ENCODE results near the gene TLE2. TPM values are rescaled to one million over a fixed set of nuclear protein-coding genes. Genes with fewer than 3 reads are reported as not detected.

Gene TLE2
- total and polyA plus RNA-seq, 2 donors from 2014 or later: 28.2 to 76.6 TPM

GRCh38 chr19:3055741-3056416 is 26.8 kb upstream of the TLE2 start:
- Histone ChIP-seq H3K4me1 (ENCODE audit: control insufficient read depth in 2 of 3, insufficient read depth in 2 of 3, low read depth in 1 of 3, low read length in 3 of 3) (peaks cover 0 to 37% (median 22%) of the 10 kb centered on the region in 3 donors), H3K9ac (ENCODE audit: low read length in 3 of 3) (no peak overlapping the region), H3K4me3 (ENCODE audit: low read length in 3 of 3) (no peak overlapping the region), H3K9me3 (ENCODE audit: control insufficient read depth in 2 of 3, insufficient read depth in 1 of 3, low read length in 3 of 3) (no peaks in the 10 kb centered on the region), H3K27me3 (ENCODE audit: control insufficient read depth, insufficient read depth, low read length) (no peaks in the 10 kb centered on the region), H3K27ac (ENCODE audit: low read depth in 2 of 2, low read length in 2 of 2) (peak overlapping the region; percentile 32 to 81), H3K36me3 (ENCODE audit: control insufficient read depth in 2 of 3, insufficient read depth in 3 of 3, low read length in 3 of 3) (peaks cover 5 to 33% (median 16%) of the 10 kb centered on the region in 3 donors)
- TF ChIP-seq, protein P1, sequence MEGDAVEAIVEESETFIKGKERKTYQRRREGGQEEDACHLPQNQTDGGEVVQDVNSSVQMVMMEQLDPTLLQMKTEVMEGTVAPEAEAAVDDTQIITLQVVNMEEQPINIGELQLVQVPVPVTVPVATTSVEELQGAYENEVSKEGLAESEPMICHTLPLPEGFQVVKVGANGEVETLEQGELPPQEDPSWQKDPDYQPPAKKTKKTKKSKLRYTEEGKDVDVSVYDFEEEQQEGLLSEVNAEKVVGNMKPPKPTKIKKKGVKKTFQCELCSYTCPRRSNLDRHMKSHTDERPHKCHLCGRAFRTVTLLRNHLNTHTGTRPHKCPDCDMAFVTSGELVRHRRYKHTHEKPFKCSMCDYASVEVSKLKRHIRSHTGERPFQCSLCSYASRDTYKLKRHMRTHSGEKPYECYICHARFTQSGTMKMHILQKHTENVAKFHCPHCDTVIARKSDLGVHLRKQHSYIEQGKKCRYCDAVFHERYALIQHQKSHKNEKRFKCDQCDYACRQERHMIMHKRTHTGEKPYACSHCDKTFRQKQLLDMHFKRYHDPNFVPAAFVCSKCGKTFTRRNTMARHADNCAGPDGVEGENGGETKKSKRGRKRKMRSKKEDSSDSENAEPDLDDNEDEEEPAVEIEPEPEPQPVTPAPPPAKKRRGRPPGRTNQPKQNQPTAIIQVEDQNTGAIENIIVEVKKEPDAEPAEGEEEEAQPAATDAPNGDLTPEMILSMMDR (IDR thresholded peaks at IDR 0.05; ENCODE audit: borderline replicate concordance, extremely low read depth, insufficient read depth): no peak
- intact Hi-C loops (cut with DNase I): no loop called here
- FAIRE-seq: no peak
- peak in 4 of 5 donors; percentile 63 to 96 (median 80) for DNase-seq

- intact Hi-C loops (cut with DNase I): no loop called here
- TF ChIP-seq, protein P1 (IDR thresholded peaks at IDR 0.05; ENCODE audit: borderline replicate concordance, extremely low read depth, insufficient read depth): no peak
- H3K27me3 ChIP-seq (ENCODE audit: control insufficient read depth, insufficient read depth, low read length): no peaks in the 10 kb centered on the region
- H3K27ac ChIP-seq (ENCODE audit: low read depth in 2 of 2, low read length in 2 of 2): peak overlapping the region in 1 of 2 donors; percentile 32
- no peak for FAIRE-seq
- peak in 1 of 5 donors; percentile 49 for DNase-seq
- H3K9me3 ChIP-seq (ENCODE audit: control insufficient read depth in 2 of 3, insufficient read depth in 1 of 3, low read length in 3 of 3): no peaks in the 10 kb centered on the region
- no peak overlapping the region for H3K4me3 ChIP-seq (ENCODE audit: low read length in 3 of 3)
- H3K36me3 ChIP-seq (ENCODE audit: control insufficient read depth in 2 of 3, insufficient read depth in 3 of 3, low read length in 3 of 3): peaks cover 5 to 33% (median 16%) of the 10 kb centered on the region in 3 donors
- no peak overlapping the region for H3K9ac ChIP-seq (ENCODE audit: low read length in 3 of 3)
- peaks cover 0 to 37% (median 22%) of the 10 kb centered on the region in 3 donors for H3K4me1 ChIP-seq (ENCODE audit: control insufficient read depth in 2 of 3, insufficient read depth in 2 of 3, low read depth in 1 of 3, low read length in 3 of 3)
Observed at GRCh38 chr19:3054972-3055740, 26.1 kb upstream of the TLE2 start.

- FAIRE-seq (no peak), DNase-seq (no peak)
- H3K27ac ChIP-seq (ENCODE audit: low read depth in 2 of 2, low read length in 2 of 2): peak overlapping the region in 1 of 2 donors; percentile 20
- intact Hi-C loops (cut with DNase I): no loop called here
- no peak overlapping the region for H3K9ac ChIP-seq (ENCODE audit: low read length in 3 of 3)
- TF ChIP-seq, protein P1 (IDR thresholded peaks at IDR 0.05; ENCODE audit: borderline replicate concordance, extremely low read depth, insufficient read depth): no peak
- no peaks in the 10 kb centered on the region for H3K9me3 ChIP-seq (ENCODE audit: control insufficient read depth in 2 of 3, insufficient read depth in 1 of 3, low read length in 3 of 3)
- H3K36me3 ChIP-seq (ENCODE audit: control insufficient read depth in 2 of 3, insufficient read depth in 3 of 3, low read length in 3 of 3): peaks cover 2 to 27% (median 16%) of the 10 kb centered on the region in 3 donors
- peaks cover 0 to 32% (median 22%) of the 10 kb centered on the region in 3 donors for H3K4me1 ChIP-seq (ENCODE audit: control insufficient read depth in 2 of 3, insufficient read depth in 2 of 3, low read depth in 1 of 3, low read length in 3 of 3)
- no peak overlapping the region for H3K4me3 ChIP-seq (ENCODE audit: low read length in 3 of 3)
- H3K27me3 ChIP-seq (ENCODE audit: control insufficient read depth, insufficient read depth, low read length): no peaks in the 10 kb centered on the region
Observed at GRCh38 chr19:3054265-3054971, 25.3 kb upstream of the TLE2 start.
